ES-I3 (cell line): ENCODE measurements around the gene SKA1.

Experiments
- H3K36me3 ChIP-seq: 2 replicates; pipeline ENCODE4 v1.6.1; 2013; ENCODE audit warnings: mild to moderate bottlenecking, low read length, control low read depth, moderate library complexity; ENCODE audit not compliant: insufficient read depth
- H3K4me1 ChIP-seq: 2 replicates; pipeline ENCODE4 v1.6.1; 2013; ENCODE audit warnings: mild to moderate bottlenecking, control low read depth, low read length; ENCODE audit not compliant: insufficient read depth
- H3K9ac ChIP-seq: 2 replicates; pipeline ENCODE4 v1.6.1; 2013; ENCODE audit warnings: low read depth, mild to moderate bottlenecking, low read length, moderate library complexity
- H3K9me3 ChIP-seq: 2 replicates; pipeline ENCODE4 v1.6.1; 2013; ENCODE audit warnings: mild to moderate bottlenecking, low read length, moderate library complexity; ENCODE audit not compliant: control insufficient read depth, insufficient read depth

The SKA1 gene, protein sequence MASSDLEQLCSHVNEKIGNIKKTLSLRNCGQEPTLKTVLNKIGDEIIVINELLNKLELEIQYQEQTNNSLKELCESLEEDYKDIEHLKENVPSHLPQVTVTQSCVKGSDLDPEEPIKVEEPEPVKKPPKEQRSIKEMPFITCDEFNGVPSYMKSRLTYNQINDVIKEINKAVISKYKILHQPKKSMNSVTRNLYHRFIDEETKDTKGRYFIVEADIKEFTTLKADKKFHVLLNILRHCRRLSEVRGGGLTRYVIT

DNA sequence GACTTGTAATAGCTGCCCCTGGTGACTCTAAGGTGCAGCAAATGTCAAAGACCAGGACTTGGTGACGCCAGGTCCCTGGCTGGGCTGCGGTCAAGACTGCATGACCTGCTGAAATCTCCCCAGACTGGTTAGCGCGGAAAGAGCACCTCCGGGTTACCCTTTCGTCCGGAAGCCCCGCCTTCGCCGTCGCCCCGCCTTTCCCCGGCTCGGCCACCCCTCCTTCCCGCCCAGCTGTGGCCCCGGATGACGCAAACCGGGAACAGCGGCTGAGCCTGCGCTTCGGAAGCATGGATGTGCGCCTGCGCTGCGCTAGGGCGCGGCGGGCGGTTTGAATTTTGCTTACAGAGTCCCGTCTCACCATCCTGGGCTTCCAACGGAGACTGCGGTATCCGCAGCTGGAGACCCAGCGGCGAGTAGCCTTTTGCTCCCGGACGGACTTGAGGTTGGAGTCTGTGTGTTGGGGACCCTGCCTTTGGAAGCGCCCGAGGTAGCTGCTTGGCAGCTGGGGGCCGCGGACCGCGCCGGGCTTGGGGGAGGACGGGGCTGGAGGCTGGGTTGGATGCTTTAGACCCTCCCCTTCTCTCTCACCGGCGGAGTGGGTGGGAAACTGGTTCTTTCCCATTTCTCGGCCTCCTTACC, at the start of gene SKA1:
Gene SKA1 (plus strand): TSS at position 294 of the 639 bp plus-strand sequence. CDS start 785 bp downstream, outside the sequence.
- peaks cover 11% of the 10 kb centered on the region; the same call in 1 of the 2 replicates for H3K4me1 ChIP-seq
- H3K36me3 ChIP-seq = no peaks in the 10 kb centered on the region
- H3K9ac ChIP-seq = peak within 1 kb of the TSS; percentile 76
- peaks cover 8% of the 10 kb centered on the region; the same call in 1 of the 2 replicates for H3K9me3 ChIP-seq

DNA sequence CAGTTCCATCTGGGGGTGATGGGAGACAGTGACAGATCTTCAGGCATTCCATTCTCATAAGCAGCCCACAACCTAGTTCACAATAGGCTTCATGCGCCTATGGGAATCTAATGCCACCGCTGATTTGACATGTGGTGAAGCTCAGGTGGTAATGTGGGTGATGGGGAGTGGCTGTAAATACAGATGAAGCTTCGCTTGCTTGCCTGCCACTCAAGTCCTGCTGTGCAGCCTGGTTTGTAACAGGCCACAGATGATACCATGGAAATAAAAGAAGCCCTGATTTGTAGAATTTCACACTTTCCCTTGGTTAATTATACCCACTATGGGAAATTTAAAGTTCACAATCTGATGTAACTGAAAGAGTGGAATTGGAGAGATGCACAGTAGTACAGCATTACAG, 46.9 kb upstream of the SKA1 start:
- H3K4me1 ChIP-seq = no peaks in the 10 kb centered on the region

DNA sequence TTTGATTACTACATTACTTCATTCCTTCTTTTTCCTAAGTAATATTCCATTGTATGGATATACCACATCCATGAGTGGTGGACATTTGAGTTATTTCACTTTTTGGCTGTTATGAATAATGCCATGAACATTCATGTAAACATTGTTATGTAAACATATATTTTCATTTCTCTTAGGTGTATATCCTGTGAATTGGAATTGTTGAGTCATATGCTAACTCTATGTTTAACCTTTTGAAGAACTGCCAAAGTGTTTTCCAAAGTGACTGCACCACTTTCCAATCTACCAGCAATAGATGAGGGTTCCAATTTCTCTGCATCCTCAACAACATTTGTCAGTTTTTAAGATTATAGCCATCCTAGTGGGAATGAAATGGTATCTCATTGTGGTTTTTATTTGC, 44.7 kb upstream of the SKA1 start:
- no peaks in the 10 kb centered on the region for H3K4me1 ChIP-seq
- no peaks in the 10 kb centered on the region for H3K9me3 ChIP-seq
- H3K36me3 ChIP-seq = no peaks in the 10 kb centered on the region
- no peak overlapping the region for H3K9ac ChIP-seq

More for the DNA sequence above, 46.9 kb upstream of the SKA1 start:
- Histone ChIP-seq H3K9me3 (no peaks in the 10 kb centered on the region), H3K36me3 (no peaks in the 10 kb centered on the region), H3K9ac (no peak overlapping the region)

DNA sequence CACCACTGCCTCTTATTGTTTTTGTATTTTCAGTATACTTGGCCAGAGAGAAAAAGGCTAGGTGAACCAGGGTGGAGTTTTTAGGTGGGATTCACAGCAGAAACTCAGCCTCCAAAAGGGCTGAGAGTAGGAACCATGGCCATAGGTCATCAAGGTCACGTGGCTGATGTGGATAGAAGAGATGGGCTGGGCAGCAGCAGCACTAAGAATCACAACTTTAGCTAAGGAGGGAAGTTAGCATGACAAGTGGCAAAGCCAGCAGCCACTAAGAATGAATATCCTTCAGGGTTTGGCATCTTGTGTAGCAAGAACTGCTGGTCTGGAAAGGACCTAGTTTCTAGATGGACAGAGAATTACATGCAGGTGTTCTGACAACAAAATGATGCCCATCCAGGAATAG, 43.2 kb upstream of the SKA1 start:
- no peaks in the 10 kb centered on the region for H3K9me3 ChIP-seq
- H3K9ac ChIP-seq = no peak overlapping the region
- H3K36me3 ChIP-seq = no peaks in the 10 kb centered on the region
- H3K4me1 ChIP-seq = no peaks in the 10 kb centered on the region

DNA sequence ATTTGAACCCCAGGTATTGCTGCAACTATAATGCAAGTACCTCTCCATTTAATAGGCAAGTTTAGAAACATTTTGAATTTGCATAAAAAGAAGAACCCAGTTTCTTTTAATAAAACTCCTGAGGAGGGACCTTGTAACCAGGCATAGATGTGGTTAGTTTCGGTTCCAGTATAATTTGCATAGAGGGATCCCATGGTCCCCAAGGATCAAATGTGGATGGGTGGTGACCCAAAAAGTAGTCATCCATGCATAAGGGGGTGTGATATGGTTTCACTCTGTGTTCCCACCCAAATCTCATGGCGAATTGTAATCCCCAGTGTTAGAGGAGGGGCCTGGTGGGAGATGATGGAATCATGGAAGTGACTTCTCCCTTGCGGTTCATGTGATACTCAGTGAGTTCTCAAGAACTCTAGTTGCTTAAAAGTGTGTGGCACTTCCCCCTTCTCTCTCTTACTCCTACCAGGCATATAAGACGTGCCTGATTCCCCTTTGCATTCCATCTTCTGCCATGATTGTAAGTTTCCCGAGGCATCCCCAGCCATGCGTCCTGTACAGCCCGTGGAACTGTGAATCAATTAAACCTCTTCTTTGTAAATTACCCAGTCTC, 40.2 kb upstream of the SKA1 start:
- no peak overlapping the region for H3K9ac ChIP-seq
- H3K4me1 ChIP-seq = no peaks in the 10 kb centered on the region
- H3K9me3 ChIP-seq = no peaks in the 10 kb centered on the region
- no peaks in the 10 kb centered on the region for H3K36me3 ChIP-seq

DNA sequence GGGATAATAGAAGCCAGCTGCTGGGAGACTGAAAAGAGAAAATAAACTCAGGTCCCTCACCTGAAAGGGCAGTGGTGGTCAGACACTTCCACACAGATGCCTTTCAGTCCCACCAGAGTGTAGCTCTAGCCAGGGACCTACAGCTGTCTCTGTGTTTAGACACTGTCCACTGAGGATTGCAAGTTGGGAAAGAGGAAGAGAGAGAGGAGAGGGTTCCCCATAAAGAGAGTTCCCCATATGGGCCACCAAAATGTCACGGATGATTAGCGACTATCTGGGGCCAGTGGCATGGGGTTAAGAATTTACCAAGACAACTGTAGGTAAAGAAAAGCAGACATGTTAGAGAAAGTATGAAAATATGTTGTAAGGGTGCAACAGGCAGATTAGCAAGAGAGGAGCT, 36.7 kb upstream of the SKA1 start:
- H3K36me3 ChIP-seq = no peaks in the 10 kb centered on the region
- H3K9ac ChIP-seq = no peak overlapping the region
- H3K9me3 ChIP-seq = no peaks in the 10 kb centered on the region
- no peaks in the 10 kb centered on the region for H3K4me1 ChIP-seq

DNA sequence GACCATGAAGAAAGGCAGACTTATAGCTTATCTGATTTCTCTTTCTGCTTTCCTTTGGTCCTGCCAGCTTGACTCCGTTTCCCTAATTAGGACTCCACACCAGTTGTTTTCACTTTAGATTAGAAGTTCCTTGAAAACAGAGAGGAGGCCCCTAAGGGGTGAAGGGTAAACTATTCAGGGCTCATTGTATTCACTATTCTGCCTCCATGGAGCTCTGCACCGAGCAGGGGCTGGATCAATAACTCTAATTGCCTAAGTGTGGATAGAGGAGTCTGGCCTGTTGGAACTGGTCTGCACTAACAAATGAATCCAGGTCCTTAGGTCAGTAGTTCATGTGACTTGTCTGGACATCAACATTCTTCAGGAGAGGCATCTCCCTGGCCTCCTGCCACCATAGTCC, 36.1 kb upstream of the SKA1 start:
- H3K36me3 ChIP-seq = no peaks in the 10 kb centered on the region
- no peak overlapping the region for H3K9ac ChIP-seq
- H3K9me3 ChIP-seq = no peaks in the 10 kb centered on the region

DNA sequence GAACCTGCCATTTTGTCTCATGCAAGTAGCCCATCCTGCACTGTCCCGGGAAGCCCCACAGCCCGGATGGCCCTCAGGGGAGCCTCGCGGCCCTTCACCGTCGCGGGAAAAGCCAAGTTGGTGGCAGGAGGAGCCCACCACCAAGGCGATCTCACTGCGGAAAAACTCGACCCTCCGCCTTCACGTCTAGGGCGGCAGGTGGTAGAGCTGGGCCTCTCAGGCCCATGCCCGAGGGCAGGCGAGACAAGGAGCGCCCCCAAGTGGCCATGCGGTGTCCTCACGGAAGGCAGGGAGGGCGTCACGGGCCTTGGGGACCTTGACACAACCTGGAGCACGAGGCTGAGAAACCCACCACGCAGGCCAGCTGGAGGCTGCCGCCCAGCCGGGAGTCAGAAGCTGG, 34.8 kb upstream of the SKA1 start:
- Histone ChIP-seq H3K9ac (no peak overlapping the region), H3K36me3 (no peaks in the 10 kb centered on the region), H3K9me3 (no peaks in the 10 kb centered on the region), H3K4me1 (no peaks in the 10 kb centered on the region)

More for the DNA sequence above, 36.1 kb upstream of the SKA1 start:
- H3K4me1 ChIP-seq = no peaks in the 10 kb centered on the region

DNA sequence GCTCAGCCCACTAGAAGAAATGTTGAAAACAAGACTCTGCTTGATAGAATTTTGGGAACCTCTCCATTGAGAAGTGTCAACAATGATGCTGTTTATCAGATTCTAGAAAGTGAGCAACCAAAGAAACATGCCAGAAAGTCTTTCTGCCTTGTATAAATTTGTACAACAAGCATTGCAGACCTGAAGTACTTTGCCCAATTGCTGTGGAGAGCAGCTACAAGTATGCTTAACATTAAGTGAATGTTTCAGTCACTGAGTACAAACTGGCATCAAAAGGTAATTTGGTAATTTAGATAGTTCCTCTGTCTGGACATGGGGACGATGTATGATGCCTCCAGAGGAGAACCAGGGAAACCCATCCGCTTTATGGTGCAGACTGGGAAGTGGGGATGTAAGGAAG, 33.4 kb upstream of the SKA1 start:
- H3K4me1 ChIP-seq = no peaks in the 10 kb centered on the region
- H3K9me3 ChIP-seq = no peaks in the 10 kb centered on the region
- no peak overlapping the region for H3K9ac ChIP-seq
- no peaks in the 10 kb centered on the region for H3K36me3 ChIP-seq

DNA sequence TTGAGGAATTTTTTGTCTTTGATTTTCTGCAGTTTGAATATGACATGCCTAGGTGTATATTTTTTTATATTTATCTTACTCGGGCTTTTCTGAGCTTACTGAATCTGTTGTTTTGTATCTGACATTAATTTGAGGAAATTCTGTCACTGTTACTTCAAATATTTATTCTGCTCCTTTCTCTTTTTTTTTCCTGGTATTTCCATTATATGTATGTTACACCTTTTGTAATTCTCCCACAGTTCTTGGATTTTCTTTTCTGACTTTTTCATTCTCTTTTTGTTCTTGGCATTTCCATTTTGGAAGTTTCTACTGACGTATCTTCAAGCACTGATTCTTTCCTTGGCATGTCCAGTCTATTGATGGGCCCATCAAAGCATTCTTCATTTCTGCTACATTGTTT, 24.1 kb upstream of the SKA1 start:
- H3K4me1 ChIP-seq = no peaks in the 10 kb centered on the region
- no peak overlapping the region for H3K9ac ChIP-seq
- H3K9me3 ChIP-seq = no peaks in the 10 kb centered on the region
- H3K36me3 ChIP-seq = no peaks in the 10 kb centered on the region

DNA sequence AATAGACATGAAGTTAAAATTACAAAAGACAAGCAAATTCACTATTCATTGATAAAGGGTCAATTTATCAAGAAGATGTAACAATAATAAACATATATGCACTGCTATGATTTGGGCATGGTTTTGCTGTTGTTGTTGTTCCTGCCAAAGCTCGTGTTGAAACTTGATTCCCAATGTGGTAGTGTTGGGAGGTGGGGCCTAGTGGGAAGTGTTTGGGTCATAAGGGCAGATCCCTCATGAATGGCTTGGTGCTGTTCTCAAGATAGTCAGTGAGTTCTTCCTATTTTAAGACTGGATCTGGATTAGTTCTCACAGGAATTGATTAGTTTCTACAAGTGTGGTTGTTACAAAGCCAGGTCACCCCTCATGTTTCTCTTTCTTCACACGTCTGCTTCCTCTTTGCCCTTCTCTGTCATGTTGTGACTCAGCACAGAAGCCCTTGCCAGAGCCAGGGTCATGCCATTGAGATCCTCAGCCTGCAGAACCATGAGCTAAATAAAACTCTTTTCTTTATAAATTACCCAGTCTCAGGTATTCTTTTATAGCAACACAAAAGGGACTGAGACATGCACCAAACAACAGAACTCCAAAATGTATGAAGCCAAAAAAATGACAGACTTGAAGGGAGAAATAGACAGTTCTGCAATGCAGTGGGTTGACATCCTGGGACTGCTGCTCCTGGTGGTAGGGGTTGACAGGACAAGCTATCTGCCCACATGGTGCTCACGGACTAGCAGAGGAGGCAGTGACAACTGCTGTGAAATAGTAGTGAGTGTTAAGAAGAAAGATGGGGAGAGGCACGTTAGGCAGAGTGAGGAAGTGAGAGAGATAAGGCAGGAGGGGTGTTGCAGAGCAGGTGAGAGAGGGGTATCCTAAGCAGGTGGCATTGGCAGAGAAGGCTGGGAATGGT, 18.6 kb upstream of the SKA1 start:
- H3K9me3 ChIP-seq = no peaks in the 10 kb centered on the region
- H3K9ac ChIP-seq = no peak overlapping the region
- H3K4me1 ChIP-seq = peaks cover 8% of the 10 kb centered on the region
- H3K36me3 ChIP-seq = no peaks in the 10 kb centered on the region

DNA sequence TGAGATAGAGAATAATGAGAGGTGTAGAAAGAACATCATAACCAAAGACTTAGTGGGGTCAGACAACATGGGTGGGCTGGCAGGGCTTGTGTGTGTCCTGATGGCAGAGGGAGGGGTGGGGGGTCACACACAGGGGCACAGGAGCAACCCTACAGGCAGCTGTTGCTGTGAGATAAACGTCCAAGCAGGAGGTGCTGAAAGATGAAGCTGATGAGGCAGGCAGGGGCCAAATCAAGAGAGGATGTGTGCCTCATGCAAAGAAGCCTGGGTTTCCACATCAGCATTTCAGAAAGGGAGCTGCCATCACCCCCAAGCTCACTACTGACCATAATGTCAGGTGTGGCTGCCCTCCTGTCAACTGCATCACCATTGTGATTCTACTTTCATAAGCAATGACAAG, 16.0 kb upstream of the SKA1 start:
- Histone ChIP-seq H3K36me3 (no peaks in the 10 kb centered on the region), H3K9ac (no peak overlapping the region), H3K4me1 (peaks cover 8% of the 10 kb centered on the region), H3K9me3 (no peaks in the 10 kb centered on the region)

DNA sequence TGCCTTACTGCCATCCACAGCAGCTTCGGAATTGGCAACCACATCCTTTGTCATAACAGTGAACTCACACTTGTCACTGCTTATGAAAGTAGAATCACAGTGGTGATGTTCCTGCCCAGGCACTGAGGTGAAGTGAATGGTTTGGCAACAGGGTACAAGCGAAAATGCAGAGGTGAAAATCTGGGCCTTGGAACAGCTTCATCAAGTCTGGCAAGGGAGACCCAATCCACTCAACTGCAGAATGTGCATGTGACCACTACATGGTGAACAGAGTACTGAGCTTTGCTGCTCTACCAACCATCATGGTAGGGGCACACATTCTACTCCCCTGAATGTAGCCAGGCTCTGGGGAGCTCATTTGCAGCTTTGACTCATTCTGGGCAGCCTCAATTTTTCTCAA, 15.0 kb upstream of the SKA1 start:
- H3K36me3 ChIP-seq = no peaks in the 10 kb centered on the region
- H3K4me1 ChIP-seq = peaks cover 8% of the 10 kb centered on the region
- no peak overlapping the region for H3K9ac ChIP-seq
- no peaks in the 10 kb centered on the region for H3K9me3 ChIP-seq

DNA sequence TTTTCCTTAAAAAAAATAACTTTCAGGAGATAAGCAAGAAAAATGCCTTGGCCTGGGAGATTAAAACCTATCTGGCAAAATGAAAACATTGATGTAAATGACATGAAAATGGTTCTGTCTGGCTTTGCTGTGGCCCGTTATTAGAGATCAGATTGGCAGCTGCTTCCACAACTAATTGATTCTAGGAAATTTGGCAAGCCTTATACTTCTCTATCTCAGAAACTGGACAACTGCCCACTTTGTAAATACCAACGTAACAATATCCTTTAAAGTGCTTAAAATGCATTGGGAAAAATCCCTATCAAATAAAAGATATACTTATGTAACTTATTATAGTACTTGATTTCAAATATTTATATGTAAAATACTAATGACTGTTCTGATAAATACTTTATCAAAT, 14.2 kb upstream of the SKA1 start:
- H3K4me1 ChIP-seq = peaks cover 8% of the 10 kb centered on the region
- no peaks in the 10 kb centered on the region for H3K36me3 ChIP-seq
- H3K9me3 ChIP-seq = no peaks in the 10 kb centered on the region
- no peak overlapping the region for H3K9ac ChIP-seq
